Measurements from ENCODE around the gene ABCC3. TPM values are rescaled to one million over a fixed set of nuclear protein-coding genes. Genes with fewer than 3 reads are reported as not detected.

The ABCC3 gene
- total and polyA plus RNA-seq, 2 experiments from 2014 or later, result 0.53 TPM; not detected in 1

DNA sequence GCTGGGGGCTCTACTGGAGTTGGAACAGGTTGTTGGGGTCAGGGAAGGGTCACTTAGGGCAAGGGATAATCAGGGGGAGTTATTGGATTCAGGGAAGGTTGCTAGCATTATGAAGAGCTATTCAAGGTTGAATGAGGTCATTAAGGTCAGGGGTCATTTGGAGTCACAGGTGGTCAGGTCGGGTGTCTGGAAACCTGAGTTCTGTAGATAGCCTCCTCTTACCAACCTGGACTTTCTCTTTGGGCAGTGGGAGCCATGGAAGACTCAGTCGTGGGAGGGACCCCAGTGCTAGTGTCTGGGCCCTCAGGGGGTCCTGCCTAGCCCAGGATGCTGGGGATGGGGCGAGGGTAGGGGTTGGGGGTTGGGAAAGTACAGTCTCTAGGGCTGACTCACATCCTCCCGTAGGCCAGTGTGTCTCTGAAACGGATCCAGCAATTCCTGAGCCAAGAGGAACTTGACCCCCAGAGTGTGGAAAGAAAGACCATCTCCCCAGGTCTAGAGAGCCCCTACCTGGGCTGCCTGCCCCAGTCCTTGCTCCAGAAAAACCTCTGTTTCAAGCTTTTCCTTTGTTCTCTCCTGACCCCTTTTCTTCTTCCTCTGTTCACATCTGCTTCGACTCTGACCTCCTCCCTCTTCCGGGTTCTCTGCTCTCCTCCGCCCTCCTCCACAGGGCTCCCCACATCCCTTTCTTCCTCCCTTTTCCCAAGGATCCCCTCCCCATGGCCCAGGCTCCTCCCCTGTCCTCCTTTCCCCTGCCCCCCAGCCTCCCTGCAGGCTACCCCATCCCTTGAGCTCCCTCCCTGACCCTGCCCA lies 33.5 kb downstream of the ABCC3 start:
- H3K4me3 ChIP-seq, result no peak overlapping the region
- H3K4me1 ChIP-seq (ENCODE audit: low read depth), result no peaks in the 10 kb centered on the region
- H3K36me3 ChIP-seq, result no peaks in the 10 kb centered on the region
- peak in 1 of 2 donors; percentile 65 for DNase-seq (ENCODE audit: low read depth in 1 of 2, low spot score in 1 of 2)
- H3K27ac ChIP-seq, result no peak overlapping the region
- no peaks in the 10 kb centered on the region for H3K27me3 ChIP-seq
- no peaks in the 10 kb centered on the region for H3K9me3 ChIP-seq (ENCODE audit: low read depth)
- TF ChIP-seq, protein P1, sequence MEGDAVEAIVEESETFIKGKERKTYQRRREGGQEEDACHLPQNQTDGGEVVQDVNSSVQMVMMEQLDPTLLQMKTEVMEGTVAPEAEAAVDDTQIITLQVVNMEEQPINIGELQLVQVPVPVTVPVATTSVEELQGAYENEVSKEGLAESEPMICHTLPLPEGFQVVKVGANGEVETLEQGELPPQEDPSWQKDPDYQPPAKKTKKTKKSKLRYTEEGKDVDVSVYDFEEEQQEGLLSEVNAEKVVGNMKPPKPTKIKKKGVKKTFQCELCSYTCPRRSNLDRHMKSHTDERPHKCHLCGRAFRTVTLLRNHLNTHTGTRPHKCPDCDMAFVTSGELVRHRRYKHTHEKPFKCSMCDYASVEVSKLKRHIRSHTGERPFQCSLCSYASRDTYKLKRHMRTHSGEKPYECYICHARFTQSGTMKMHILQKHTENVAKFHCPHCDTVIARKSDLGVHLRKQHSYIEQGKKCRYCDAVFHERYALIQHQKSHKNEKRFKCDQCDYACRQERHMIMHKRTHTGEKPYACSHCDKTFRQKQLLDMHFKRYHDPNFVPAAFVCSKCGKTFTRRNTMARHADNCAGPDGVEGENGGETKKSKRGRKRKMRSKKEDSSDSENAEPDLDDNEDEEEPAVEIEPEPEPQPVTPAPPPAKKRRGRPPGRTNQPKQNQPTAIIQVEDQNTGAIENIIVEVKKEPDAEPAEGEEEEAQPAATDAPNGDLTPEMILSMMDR (IDR thresholded peaks at IDR 0.05; ENCODE audit: low read depth, low read length), result no peak

DNA sequence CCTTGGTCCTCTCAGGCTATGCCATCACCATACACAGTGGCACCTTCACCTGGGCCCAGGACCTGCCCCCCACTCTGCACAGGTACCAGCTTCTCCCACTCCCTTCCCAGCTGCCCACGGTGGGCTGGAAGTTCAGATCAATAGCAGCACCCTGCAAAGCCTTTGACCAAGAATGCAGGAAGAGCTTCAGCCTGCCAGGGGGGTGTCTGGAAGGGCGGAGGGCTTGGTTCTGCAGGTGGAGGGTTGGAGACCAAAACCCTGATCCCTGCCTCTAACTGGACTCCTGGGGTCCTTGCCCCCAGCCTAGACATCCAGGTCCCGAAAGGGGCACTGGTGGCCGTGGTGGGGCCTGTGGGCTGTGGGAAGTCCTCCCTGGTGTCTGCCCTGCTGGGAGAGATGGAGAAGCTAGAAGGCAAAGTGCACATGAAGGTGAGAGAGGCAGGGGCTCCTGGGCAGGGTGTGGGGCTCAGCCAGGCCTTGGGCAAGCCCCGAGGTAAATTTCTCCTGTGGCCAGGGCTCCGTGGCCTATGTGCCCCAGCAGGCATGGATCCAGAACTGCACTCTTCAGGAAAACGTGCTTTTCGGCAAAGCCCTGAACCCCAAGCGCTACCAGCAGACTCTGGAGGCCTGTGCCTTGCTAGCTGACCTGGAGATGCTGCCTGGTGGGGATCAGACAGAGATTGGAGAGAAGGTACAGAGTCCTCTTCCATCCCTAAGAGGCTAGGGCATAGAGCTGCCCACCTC lies 34.3 kb downstream of the ABCC3 start:
- H3K9me3 ChIP-seq (ENCODE audit: low read depth), result no peaks in the 10 kb centered on the region
- H3K27ac ChIP-seq, result no peak overlapping the region
- no peak for DNase-seq (ENCODE audit: low read depth in 1 of 2, low spot score in 1 of 2)
- H3K27me3 ChIP-seq, result no peaks in the 10 kb centered on the region
- no peaks in the 10 kb centered on the region for H3K4me1 ChIP-seq (ENCODE audit: low read depth)
- no peak overlapping the region for H3K4me3 ChIP-seq
- no peaks in the 10 kb centered on the region for H3K36me3 ChIP-seq
- TF ChIP-seq, protein P1 (IDR thresholded peaks at IDR 0.05; ENCODE audit: low read depth, low read length), result no peak

DNA sequence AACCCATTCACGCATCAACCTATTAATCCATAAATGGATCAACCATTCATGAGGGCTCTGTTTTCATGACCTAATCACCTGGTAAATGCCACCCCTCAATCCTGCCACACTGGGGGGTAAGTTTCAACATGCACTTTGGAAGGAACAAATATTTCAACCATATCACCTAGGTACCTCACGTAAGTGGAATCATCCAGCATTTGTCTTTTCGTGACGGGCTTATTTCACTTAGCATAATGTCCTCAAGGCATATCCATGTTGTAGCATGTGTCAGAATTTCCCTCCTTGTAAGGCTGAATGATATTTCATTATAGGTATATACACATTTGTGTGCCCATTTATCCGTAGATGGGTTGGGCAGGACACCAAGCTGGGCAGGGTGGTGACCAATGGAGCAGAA lies 37.4 kb downstream of the ABCC3 start:
- TF ChIP-seq, protein P1 (IDR thresholded peaks at IDR 0.05; ENCODE audit: low read depth, low read length), result no peak
- H3K9me3 ChIP-seq (ENCODE audit: low read depth), result no peaks in the 10 kb centered on the region

DNA sequence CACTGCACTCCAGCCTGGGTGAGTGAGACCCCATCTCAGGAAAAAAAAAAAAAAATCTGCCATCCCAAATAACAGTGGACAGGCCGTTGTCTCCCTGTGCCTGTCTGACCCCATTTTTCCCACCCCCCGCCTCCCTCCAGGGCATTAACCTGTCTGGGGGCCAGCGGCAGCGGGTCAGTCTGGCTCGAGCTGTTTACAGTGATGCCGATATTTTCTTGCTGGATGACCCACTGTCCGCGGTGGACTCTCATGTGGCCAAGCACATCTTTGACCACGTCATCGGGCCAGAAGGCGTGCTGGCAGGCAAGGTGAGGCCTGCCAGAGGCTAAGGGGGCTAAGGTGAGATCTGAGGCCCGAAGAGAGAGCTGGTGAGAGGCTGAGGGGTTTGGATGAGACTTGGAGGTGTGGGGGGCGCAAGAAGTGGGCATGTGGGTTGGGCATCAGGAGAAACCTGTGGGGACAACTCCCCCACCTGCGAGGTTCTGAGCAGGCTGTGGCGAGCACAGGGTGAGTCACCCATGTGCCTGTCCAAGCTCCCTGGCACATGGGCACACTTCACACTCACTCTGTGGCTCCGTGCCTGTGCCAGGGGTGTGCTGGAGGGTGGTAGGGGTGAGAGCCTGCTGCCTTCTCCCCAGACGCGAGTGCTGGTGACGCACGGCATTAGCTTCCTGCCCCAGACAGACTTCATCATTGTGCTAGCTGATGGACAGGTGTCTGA lies 38.3 kb downstream of the ABCC3 start:
- no peak for DNase-seq (ENCODE audit: low read depth in 1 of 2, low spot score in 1 of 2)

More for the DNA sequence above, 37.4 kb downstream of the ABCC3 start:
- Histone ChIP-seq H3K4me1 (ENCODE audit: low read depth) (no peaks in the 10 kb centered on the region), H3K27me3 (no peaks in the 10 kb centered on the region), H3K4me3 (no peak overlapping the region), H3K36me3 (no peaks in the 10 kb centered on the region), H3K27ac (no peak overlapping the region)
- no peak for DNase-seq (ENCODE audit: low read depth in 1 of 2, low spot score in 1 of 2)

DNA sequence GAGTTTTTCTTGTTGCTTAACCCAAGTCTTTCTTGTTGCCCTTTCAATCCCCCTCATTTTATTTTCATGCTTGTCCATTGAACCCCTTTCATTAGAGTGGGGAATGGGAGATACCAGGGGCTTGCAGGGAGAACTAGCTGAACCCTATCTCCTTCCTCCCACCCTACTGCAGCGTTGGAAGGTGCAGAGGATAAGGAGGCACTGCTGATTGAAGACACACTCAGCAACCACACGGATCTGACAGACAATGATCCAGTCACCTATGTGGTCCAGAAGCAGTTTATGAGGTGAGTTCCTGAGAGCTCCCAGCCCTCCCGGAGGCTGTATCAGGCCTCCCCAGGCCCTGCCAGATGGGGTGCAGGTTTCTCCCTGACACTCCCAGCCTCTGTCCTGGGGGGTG lies 40.5 kb downstream of the ABCC3 start:
- no peak for DNase-seq (ENCODE audit: low read depth in 1 of 2, low spot score in 1 of 2)
- Histone ChIP-seq H3K4me1 (ENCODE audit: low read depth) (no peaks in the 10 kb centered on the region), H3K27ac (no peak overlapping the region), H3K27me3 (no peaks in the 10 kb centered on the region), H3K36me3 (no peaks in the 10 kb centered on the region), H3K4me3 (no peak overlapping the region), H3K9me3 (ENCODE audit: low read depth) (no peaks in the 10 kb centered on the region)
- TF ChIP-seq, protein P1 (IDR thresholded peaks at IDR 0.05; ENCODE audit: low read depth, low read length), result no peak

More for the DNA sequence above, 38.3 kb downstream of the ABCC3 start:
- H3K27me3 ChIP-seq, result no peaks in the 10 kb centered on the region
- H3K9me3 ChIP-seq (ENCODE audit: low read depth), result no peaks in the 10 kb centered on the region
- H3K4me3 ChIP-seq, result no peak overlapping the region
- H3K36me3 ChIP-seq, result no peaks in the 10 kb centered on the region
- H3K27ac ChIP-seq, result no peak overlapping the region
- H3K4me1 ChIP-seq (ENCODE audit: low read depth), result no peaks in the 10 kb centered on the region
- TF ChIP-seq, protein P1 (IDR thresholded peaks at IDR 0.05; ENCODE audit: low read depth, low read length), result no peak

All from cardiac muscle cell (in vitro differentiated cells and primary cell).